Osteoblast (primary cell): ENCODE data around the gene SRRM2. TPM values are rescaled to one million over a fixed set of nuclear protein-coding genes. Genes with fewer than 3 reads are reported as not detected.

Experiments used
- DNase-seq: peaks from one replicate; pipeline ENCODE4 v3.0.0; 2011; ENCODE audit warnings: low spot score, mixed read lengths; ENCODE audit not compliant: insufficient read length; ENCODE audit errors: missing footprints
- H2AFZ ChIP-seq: 2 replicates; pipeline ENCODE4 v1.6.0; 2011; ENCODE audit warnings: mild to moderate bottlenecking, low read length
- H3K27ac ChIP-seq: 2 replicates; pipeline ENCODE4 v1.5.1; 2011; ENCODE audit warnings: mild to moderate bottlenecking, low read depth, low read length, moderate library complexity
- H3K27me3 ChIP-seq: 2 replicates; pipeline ENCODE4 v1.6.0; 2012; ENCODE audit warnings: mild to moderate bottlenecking, control low read depth, inconsistent platforms, low read length, moderate library complexity; ENCODE audit not compliant: insufficient read depth
- H3K36me3 ChIP-seq: 2 replicates; pipeline ENCODE4 v1.5.1; 2011; ENCODE audit warnings: mild to moderate bottlenecking, low read length, control low read depth, moderate library complexity; ENCODE audit not compliant: insufficient read depth
- H3K4me1 ChIP-seq: 2 replicates; pipeline ENCODE4 v1.5.1; 2011; ENCODE audit warnings: mild to moderate bottlenecking, low read length, control low read depth, moderate library complexity; ENCODE audit not compliant: insufficient read depth
- H3K4me2 ChIP-seq: 2 replicates; pipeline ENCODE4 v1.6.0; 2011; ENCODE audit warnings: mild to moderate bottlenecking, low read length; ENCODE audit not compliant: insufficient read depth
- H3K4me3 ChIP-seq: fragments of 200-600 bp; sonication (generic); 3 replicates; pipeline ENCODE4 v1.5.1; 2012; ENCODE audit warnings: mild to moderate bottlenecking, low read length, inconsistent platforms; ENCODE audit not compliant: insufficient read depth
- H3K79me2 ChIP-seq: 2 replicates; pipeline ENCODE4 v1.6.0; 2012; ENCODE audit warnings: mild to moderate bottlenecking, low read length, control low read depth, inconsistent platforms; ENCODE audit not compliant: insufficient read depth
- H3K9me3 ChIP-seq: 2 replicates; pipeline ENCODE4 v1.5.1; 2011; ENCODE audit warnings: low read depth, low read length, control low read depth
- H4K20me1 ChIP-seq: 2 replicates; pipeline ENCODE4 v1.6.0; 2012; ENCODE audit warnings: mild to moderate bottlenecking, low read length, control low read depth; ENCODE audit not compliant: insufficient read depth
- CTCF ChIP-seq: IDR thresholded peaks from 2 replicates; pipeline ENCODE4 v1.5.1; 2011; ENCODE audit warnings: mild to moderate bottlenecking, low read depth, low read length, moderate library complexity; ENCODE audit errors: extremely low read depth
- total RNA-seq: library from RNA; depleted of rRNA; stranded (reverse); fragments of >200 nt; gene quantifications from 2 replicates; pipeline ENCODE4 v1.2.3, GENCODE V29; 2012

Gene SRRM2
- total RNA-seq, 1 donor: 56.8 TPM

- H3K9me3 ChIP-seq: no peaks in the 10 kb centered on the region
- H2AFZ ChIP-seq: no peak overlapping the region
- H3K36me3 ChIP-seq: peaks cover 97% of the 10 kb centered on the region
- TF ChIP-seq CTCF: no peak
- no peak overlapping the region for H3K4me2 ChIP-seq
- peak overlapping the region; percentile 19 for H3K27ac ChIP-seq
- H3K27me3 ChIP-seq: no peaks in the 10 kb centered on the region
- H3K79me2 ChIP-seq: peaks cover 98% of the 10 kb centered on the region
- H3K4me3 ChIP-seq: no peak overlapping the region
- H3K4me1 ChIP-seq: peaks cover 3% of the 10 kb centered on the region
- H4K20me1 ChIP-seq: peaks cover 91% of the 10 kb centered on the region
- DNase-seq: no peak
Observed at GRCh38 chr16:2767140-2767731, 14.8 kb downstream of the SRRM2 start.

DNA sequence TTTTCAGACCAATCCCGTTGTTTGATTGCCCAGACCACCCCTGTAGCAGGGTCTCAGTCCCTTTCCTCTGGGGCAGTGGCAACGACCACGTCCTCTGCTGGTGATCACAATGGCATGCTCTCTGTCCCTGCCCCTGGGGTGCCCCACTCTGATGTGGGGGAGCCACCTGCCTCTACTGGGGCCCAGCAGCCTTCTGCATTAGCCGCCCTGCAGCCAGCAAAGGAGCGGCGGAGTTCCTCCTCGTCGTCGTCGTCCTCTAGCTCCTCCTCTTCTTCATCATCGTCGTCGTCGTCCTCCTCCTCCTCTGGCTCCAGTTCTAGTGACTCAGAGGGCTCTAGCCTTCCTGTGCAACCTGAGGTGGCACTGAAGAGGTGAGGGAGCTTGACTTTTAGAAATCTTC lies 15.5 kb downstream of the SRRM2 start:
- peaks cover 90% of the 10 kb centered on the region for H4K20me1 ChIP-seq
- no peak overlapping the region for H3K4me2 ChIP-seq
- no peak overlapping the region for H3K4me3 ChIP-seq
- H3K27ac ChIP-seq: peak overlapping the region; percentile 19
- peak; percentile 71 for DNase-seq
- peaks cover 96% of the 10 kb centered on the region for H3K79me2 ChIP-seq
- no peaks in the 10 kb centered on the region for H3K27me3 ChIP-seq
- TF ChIP-seq CTCF: no peak
- H3K9me3 ChIP-seq: no peaks in the 10 kb centered on the region
- peaks cover 3% of the 10 kb centered on the region for H3K4me1 ChIP-seq
- H3K36me3 ChIP-seq: peaks cover 95% of the 10 kb centered on the region
- H2AFZ ChIP-seq: no peak overlapping the region

- H4K20me1 ChIP-seq: peaks cover 86% of the 10 kb centered on the region
- no peak overlapping the region for H3K4me3 ChIP-seq
- no peaks in the 10 kb centered on the region for H3K27me3 ChIP-seq
- peak; percentile 82 for DNase-seq
- H3K9me3 ChIP-seq: no peaks in the 10 kb centered on the region
- peaks cover 7% of the 10 kb centered on the region for H3K4me1 ChIP-seq
- peaks cover 96% of the 10 kb centered on the region for H3K79me2 ChIP-seq
- no peak overlapping the region for H3K4me2 ChIP-seq
- TF ChIP-seq CTCF: no peak
- no peak overlapping the region for H3K27ac ChIP-seq
- peaks cover 95% of the 10 kb centered on the region for H3K36me3 ChIP-seq
- no peak overlapping the region for H2AFZ ChIP-seq
Observed at GRCh38 chr16:2768403-2769089, 16.1 kb downstream of the SRRM2 start.

GRCh38 chr16:2769100-2769529 lies 16.7 kb downstream of the SRRM2 start:
- Histone ChIP-seq H3K9me3 (no peaks in the 10 kb centered on the region), H3K4me1 (peaks cover 9% of the 10 kb centered on the region), H3K27ac (peak overlapping the region; percentile 9), H3K4me3 (no peak overlapping the region), H3K27me3 (no peaks in the 10 kb centered on the region), H3K36me3 (peaks cover 92% of the 10 kb centered on the region), H3K4me2 (no peak overlapping the region), H3K79me2 (peaks cover 96% of the 10 kb centered on the region), H2AFZ (no peak overlapping the region), H4K20me1 (peaks cover 82% of the 10 kb centered on the region)
- no peak for TF ChIP-seq CTCF
- DNase-seq: peak; percentile 87
